Neural crest cell (in vitro differentiated cells): ENCODE data around the gene ALG1. TPM values are rescaled to one million over a fixed set of nuclear protein-coding genes. Genes with fewer than 3 reads are reported as not detected.
"Not testable (repeated sequence)": the region's sequence is repeated elsewhere in the genome, so short reads cannot be mapped to it uniquely, and the experiment has no call there.

Experiments
- DNase-seq: peaks from one replicate; pipeline ENCODE4 v3.0.0; 2021; ENCODE audit warnings: low read depth, mixed read lengths, low spot score
- H3K27ac Mint-ChIP-seq: one replicate; pipeline ENCODE4 v1.8.0; 2021; ENCODE audit warnings: mild to moderate bottlenecking, mixed read lengths; ENCODE audit not compliant: unreplicated experiment
- H3K27me3 Mint-ChIP-seq: 2 replicates; pipeline ENCODE4 v1.8.0; 2021; ENCODE audit warnings: low read depth, mild to moderate bottlenecking, mixed read lengths
- H3K36me3 Mint-ChIP-seq: 2 replicates; pipeline ENCODE4 v1.8.0; 2021; ENCODE audit warnings: low read depth, mild to moderate bottlenecking, mixed read lengths
- H3K4me1 Mint-ChIP-seq: 2 replicates; pipeline ENCODE4 v1.8.0; 2021; ENCODE audit warnings: mixed read lengths
- H3K4me3 Mint-ChIP-seq: one replicate; pipeline ENCODE4 v1.8.0; 2021; ENCODE audit warnings: mild to moderate bottlenecking, mixed read lengths
- H3K9me3 Mint-ChIP-seq: 2 replicates; pipeline ENCODE4 v1.8.0; 2021; ENCODE audit warnings: mixed read lengths
- total RNA-seq: library from RNA; stranded (reverse); gene quantifications from 2 replicates; pipeline ENCODE4 v1.2.1, GENCODE V29; 2021
- TF ChIP-seq, protein P1 (sequence below): fragments of 200-600 bp; sonication (generic); conservative IDR thresholded peaks from 2 replicates; pipeline ENCODE4 v1.5.0; 2021; ENCODE audit warnings: antibody characterized with exemption, mild to moderate bottlenecking

The ALG1 gene
- total RNA-seq, 1 donor from 2014 or later, result 23.2 TPM

DNA sequence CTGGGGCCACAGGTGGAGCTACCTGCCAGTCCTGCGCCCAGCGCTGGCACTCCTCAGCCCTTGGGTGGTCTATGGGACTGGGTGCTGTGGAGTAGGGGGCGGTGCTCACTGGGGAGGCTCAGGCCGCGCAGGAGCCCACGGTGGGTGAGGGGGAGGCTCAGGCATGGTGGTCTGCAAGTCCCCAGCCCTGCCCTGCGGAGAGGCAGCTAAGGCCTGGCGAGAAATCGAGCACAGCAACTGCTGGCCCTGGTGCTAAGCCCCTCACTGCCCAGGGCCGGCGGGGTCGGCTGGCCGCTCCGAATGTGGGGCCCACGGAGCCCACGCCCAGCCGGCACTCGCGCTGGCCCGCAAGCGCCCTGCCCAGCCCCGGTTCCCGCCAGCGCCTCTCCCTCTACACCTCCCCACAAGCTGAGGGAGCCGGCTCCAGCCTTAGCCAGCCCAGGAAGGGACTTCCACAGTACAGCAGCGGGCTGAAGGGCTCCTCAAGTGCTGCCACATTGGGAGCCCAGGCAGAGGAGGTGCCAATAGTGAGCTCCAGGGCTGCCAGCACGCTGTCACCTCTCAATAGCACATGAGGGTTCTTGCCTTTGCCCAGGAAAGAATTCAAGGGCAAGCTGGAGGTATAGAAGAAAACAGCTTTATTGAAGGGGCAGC is 37.0 kb downstream of the ALG1 start:
- Mint-ChIP-seq H3K9me3 (no peaks in the 10 kb centered on the region), H3K4me1 (no peaks in the 10 kb centered on the region), H3K4me3 (no peak overlapping the region), H3K36me3 (no peaks in the 10 kb centered on the region), H3K27me3 (peaks cover 5% of the 10 kb centered on the region), H3K27ac (no peak overlapping the region)
- TF ChIP-seq, protein P1, sequence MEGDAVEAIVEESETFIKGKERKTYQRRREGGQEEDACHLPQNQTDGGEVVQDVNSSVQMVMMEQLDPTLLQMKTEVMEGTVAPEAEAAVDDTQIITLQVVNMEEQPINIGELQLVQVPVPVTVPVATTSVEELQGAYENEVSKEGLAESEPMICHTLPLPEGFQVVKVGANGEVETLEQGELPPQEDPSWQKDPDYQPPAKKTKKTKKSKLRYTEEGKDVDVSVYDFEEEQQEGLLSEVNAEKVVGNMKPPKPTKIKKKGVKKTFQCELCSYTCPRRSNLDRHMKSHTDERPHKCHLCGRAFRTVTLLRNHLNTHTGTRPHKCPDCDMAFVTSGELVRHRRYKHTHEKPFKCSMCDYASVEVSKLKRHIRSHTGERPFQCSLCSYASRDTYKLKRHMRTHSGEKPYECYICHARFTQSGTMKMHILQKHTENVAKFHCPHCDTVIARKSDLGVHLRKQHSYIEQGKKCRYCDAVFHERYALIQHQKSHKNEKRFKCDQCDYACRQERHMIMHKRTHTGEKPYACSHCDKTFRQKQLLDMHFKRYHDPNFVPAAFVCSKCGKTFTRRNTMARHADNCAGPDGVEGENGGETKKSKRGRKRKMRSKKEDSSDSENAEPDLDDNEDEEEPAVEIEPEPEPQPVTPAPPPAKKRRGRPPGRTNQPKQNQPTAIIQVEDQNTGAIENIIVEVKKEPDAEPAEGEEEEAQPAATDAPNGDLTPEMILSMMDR, result no peak
- no peak for DNase-seq

DNA sequence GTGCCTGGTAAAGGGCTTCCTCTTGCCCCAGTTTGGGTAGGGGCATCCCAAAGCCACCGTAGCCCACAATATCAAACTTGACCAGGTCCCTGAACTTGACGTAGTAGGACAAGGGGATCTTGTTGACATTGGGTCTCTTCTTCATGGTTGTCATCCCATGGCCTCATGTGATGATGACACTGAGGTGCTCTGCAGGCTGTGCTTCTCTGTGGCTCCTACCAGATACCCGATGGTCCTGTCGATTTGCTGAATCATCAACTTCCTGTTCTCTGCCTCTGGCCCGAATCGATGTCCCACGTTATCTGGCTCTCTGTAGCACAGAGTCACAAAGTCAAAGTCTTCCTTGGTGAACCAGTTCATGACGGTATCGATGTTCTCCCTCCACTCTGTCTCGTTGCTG is 39.3 kb downstream of the ALG1 start:
- not testable (repeated sequence) for H3K36me3 Mint-ChIP-seq, H3K9me3 Mint-ChIP-seq, DNase-seq, H3K4me3 Mint-ChIP-seq, H3K4me1 Mint-ChIP-seq, H3K27ac Mint-ChIP-seq
- peaks cover 19% of the 10 kb centered on the region for H3K27me3 Mint-ChIP-seq

DNA sequence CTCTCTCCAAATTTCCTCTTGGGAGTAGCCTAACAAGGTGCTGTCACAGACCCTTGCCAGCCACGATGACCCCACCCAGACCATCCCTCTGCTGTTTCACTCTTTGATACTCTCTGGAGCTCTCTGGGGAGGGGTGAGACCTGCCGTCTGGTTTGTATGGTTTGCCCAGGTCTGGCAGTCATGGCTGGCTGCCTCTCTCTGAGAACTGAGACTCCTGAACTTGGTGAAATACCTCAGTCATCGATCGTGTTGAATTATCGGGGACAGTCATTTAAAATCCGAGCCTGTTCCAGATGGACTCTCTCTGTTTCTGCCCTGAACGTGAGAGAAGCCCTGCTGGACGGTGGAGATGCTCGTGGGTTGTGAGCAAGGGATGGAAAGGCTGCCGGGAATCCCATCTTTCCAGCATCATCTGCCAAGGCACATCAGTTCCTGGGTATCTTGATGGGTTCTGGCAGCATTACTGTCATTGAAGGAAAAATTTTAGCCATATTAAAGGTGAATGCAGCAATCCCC is 45.2 kb downstream of the ALG1 start:
- H3K27me3 Mint-ChIP-seq, result peaks cover 41% of the 10 kb centered on the region
- DNase-seq, H3K36me3 Mint-ChIP-seq, H3K4me1 Mint-ChIP-seq, H3K9me3 Mint-ChIP-seq, H3K27ac Mint-ChIP-seq, H3K4me3 Mint-ChIP-seq: not testable (repeated sequence)

DNA sequence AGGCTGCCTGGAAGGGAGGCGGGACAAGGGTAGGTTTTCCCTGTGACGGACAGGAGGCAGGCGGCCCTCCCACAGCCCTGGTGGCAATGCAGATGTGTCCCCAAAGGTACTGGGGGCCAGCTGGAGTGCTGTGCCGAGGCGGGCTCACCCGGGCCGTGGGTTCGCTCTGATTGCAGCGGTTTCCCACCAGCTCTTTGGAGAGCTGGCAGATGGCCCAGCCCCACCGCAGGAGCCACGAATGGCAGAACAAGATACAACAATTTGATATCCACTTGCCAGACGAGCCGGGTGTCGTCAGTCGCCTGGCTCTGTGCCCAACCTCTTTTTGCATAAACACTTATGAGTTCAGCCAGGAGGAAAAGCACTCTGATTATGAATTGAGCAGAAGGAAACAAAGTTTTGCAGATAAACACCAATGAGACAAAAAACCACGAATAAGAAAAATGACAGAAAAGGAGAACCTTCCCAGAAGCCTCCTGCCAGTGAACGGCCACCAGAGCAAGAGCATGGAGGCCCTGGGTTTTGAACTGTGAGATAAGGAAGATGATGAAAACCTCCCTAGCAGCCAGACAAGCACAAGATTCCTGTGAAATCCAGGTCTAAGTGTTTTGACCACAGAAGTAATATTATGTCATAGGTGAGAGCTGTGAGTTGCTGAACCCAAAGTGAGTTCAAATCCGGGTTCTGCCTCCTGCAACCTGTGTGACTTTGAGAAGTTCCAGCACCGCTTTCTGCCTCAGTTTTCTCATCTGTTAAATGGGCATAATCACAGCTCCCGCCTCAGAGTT is 45.9 kb downstream of the ALG1 start:
- H3K27me3 Mint-ChIP-seq, result peaks cover 41% of the 10 kb centered on the region
- not testable (repeated sequence) for H3K9me3 Mint-ChIP-seq, DNase-seq, H3K4me3 Mint-ChIP-seq, H3K36me3 Mint-ChIP-seq, H3K4me1 Mint-ChIP-seq, H3K27ac Mint-ChIP-seq

DNA sequence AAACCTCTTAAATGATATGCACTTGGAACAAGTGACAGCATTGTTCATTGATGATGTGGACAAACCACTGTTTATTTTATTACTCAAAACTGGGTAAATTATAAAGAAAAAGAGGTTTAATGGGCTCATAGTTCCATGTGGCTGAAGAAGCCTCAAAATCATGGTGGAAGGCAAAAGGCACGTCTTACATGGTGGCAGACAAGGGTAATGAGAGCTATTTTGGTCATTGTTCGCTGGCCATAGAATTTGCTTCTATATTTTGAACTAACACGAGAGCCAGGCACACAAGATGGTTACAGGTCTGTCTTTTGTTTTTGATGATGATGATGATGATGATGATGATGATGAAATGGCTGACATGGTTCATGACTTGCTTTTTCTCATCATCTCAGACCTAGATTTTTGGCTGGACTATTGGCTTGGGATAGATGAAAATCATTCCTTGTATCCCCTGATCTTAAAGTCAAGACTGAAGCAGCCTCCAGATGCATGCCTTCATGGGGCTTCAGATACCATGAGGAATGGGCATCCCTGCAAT is 59.9 kb downstream of the ALG1 start:
- H3K9me3 Mint-ChIP-seq, H3K36me3 Mint-ChIP-seq, H3K27ac Mint-ChIP-seq, H3K4me1 Mint-ChIP-seq, H3K4me3 Mint-ChIP-seq, DNase-seq: not testable (repeated sequence)
- peaks cover 44% of the 10 kb centered on the region for H3K27me3 Mint-ChIP-seq

DNA sequence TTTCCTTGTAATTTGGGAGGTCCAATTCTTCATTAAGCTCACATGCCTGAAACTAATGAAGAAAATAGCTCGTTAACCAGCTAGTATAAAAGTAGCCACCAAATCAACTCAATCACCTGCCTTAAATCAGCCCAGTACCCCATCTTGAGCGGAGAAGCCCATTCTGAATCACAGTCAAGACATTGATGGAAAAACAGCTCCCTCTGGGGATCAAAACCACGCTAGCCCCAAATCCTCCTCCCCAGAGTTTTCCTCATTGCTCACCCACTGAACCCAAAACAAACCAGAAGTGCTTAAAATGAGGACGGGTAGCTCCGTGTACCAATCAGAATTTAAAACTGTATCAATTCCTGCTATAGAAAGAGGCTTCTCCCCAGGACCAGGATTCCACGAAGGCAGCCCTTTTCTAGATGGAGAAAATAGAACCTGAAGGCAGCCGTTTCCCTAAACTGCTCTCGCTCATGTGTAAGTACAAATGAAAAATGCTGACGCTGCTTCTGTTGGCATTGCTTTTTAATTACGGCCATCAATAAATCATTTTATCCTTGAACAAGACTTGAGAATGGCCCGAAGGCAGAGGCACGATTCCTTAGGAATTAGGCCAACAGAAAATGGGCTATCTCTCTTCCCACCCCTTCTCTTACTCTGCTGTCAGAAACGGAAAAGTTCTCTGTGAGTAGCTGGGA is 61.4 kb downstream of the ALG1 start:
- DNase-seq, H3K4me1 Mint-ChIP-seq, H3K9me3 Mint-ChIP-seq, H3K36me3 Mint-ChIP-seq, H3K27ac Mint-ChIP-seq, H3K4me3 Mint-ChIP-seq: not testable (repeated sequence)
- peaks cover 46% of the 10 kb centered on the region for H3K27me3 Mint-ChIP-seq

DNA sequence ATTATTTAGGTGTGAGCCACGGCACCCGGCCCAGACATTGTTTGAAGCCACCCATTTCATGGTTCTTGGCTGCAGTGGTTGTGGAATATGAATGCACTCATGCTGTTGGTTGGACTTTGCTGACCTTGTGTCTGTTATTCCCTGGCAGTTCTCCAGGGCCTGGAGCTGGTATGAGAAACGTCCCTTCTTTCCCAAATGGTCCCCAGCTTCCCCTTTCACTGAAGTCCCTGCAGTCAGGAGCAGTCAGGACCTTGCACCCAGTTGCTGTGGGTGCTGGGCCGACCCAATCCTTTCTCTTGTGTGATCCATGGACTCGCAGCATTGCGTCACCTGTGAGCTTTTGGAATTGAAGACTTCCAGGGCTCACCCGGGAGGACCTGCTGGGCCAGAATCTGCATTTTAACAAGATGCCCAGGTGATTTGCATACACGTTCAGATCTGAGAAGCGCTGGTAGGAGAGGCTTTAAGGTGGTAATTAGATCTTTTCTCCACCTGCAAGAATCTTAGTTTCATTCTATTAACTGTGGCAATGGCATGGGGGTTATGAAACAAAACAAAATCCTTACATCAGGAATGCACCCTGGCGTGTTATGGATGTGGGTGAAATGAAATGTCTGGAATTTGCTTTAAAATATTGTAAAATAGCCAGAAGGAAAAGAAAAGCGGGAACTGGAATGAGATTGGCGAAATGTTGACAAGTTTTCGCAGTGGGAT is 63.3 kb downstream of the ALG1 start:
- not testable (repeated sequence) for H3K4me1 Mint-ChIP-seq, H3K9me3 Mint-ChIP-seq, H3K36me3 Mint-ChIP-seq, DNase-seq, H3K27ac Mint-ChIP-seq, H3K4me3 Mint-ChIP-seq
- H3K27me3 Mint-ChIP-seq, result peaks cover 44% of the 10 kb centered on the region

Other genes with a start within 250 kb of the ALG1 start
- gene GLYR1, start 224.6 kb upstream of the ALG1 start, total RNA-seq, result 133 and 137 TPM in 2 replicates
- gene UBN1, start 224.4 kb upstream of the ALG1 start, total RNA-seq, result 44.2 and 49.6 TPM in 2 replicates
- 0.16 and 0.26 TPM in 2 replicates for gene PPL, start 134.7 kb upstream of the ALG1 start, total RNA-seq
- 0.68 and 0.98 TPM in 2 replicates for gene SEC14L5, start 113.5 kb upstream of the ALG1 start, total RNA-seq
- 11.0 and 15.3 TPM in 2 replicates for gene NAGPA, start 37.9 kb upstream of the ALG1 start, total RNA-seq
- not detected in 2 replicates for gene C16orf89, start 5.9 kb upstream of the ALG1 start, total RNA-seq
- 19.1 and 21.1 TPM in 2 replicates for gene EEF2KMT, start 26.0 kb downstream of the ALG1 start, total RNA-seq